Erythroblast (primary cell): Measurements from ENCODE around the gene AJM1.

Source experiments
- GATA1 ChIP-seq: IDR thresholded peaks from 2 replicates; pipeline ENCODE4 v1.6.1; 2011; ENCODE audit warnings: low read depth, mild to moderate bottlenecking, control low read depth, low read length, moderate library complexity
- POLR2A ChIP-seq: IDR thresholded peaks from 2 replicates; pipeline ENCODE4 v1.6.1; 2011; ENCODE audit warnings: mild to moderate bottlenecking, low read length

- TF ChIP-seq POLR2A: no peak
- no peak for TF ChIP-seq GATA1
These were observed 16.1 kb upstream of the AJM1 start for GRCh38 chr9:136826188-136826541.
